ENCODE measurements around the gene DRGX. TPM values are rescaled to one million over a fixed set of nuclear protein-coding genes. Genes with fewer than 3 reads are reported as not detected.

Gene DRGX
- total RNA-seq, 1 donor from 2014 or later = not detected

- no peak overlapping the region for H3K4me3 Mint-ChIP-seq (ENCODE audit: unreplicated experiment)
- DNase-seq (ENCODE audit: low spot score) = no peak
- H3K27me3 Mint-ChIP-seq (ENCODE audit: unreplicated experiment) = peaks cover 10% of the 10 kb centered on the region
- H3K4me1 Mint-ChIP-seq (ENCODE audit: unreplicated experiment) = no peaks in the 10 kb centered on the region
- H3K9me3 Mint-ChIP-seq (ENCODE audit: unreplicated experiment) = no peaks in the 10 kb centered on the region
- H3K27ac Mint-ChIP-seq (ENCODE audit: unreplicated experiment) = no peak overlapping the region
- H3K36me3 Mint-ChIP-seq (ENCODE audit: low read depth, unreplicated experiment) = peaks cover 7% of the 10 kb centered on the region
- no peak for TF ChIP-seq CTCF (IDR thresholded peaks at IDR 0.05; ENCODE audit: unreplicated experiment)
These were observed 44.9 kb downstream of the DRGX start for GRCh38 chr10:49350846-49351532.

DNA sequence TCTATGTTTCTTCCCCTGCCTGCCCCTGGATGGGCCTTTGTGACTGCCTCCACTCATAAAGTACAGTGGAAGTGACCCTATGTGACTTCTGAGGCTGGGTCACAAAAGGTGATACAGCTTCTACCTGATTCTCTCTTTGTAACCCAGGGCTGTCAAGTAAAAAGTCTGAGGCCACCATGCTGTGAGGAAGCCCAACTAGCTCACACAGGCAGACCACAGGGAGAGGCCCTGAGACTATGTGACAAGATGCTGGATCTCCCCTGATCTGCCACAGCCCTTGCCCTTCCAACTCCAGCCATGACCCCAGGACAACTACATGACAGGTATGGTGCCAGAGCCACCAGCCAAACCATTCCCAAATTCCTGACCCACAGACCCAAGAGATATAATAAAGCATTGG is 45.8 kb downstream of the DRGX start:
- Mint-ChIP-seq H3K27ac (ENCODE audit: unreplicated experiment) (no peak overlapping the region), H3K9me3 (ENCODE audit: unreplicated experiment) (no peaks in the 10 kb centered on the region), H3K36me3 (ENCODE audit: low read depth, unreplicated experiment) (peaks cover 7% of the 10 kb centered on the region), H3K27me3 (ENCODE audit: unreplicated experiment) (peaks cover 10% of the 10 kb centered on the region), H3K4me1 (ENCODE audit: unreplicated experiment) (no peaks in the 10 kb centered on the region), H3K4me3 (ENCODE audit: unreplicated experiment) (no peak overlapping the region)
- DNase-seq (ENCODE audit: low spot score) = no peak
- TF ChIP-seq CTCF (IDR thresholded peaks at IDR 0.05; ENCODE audit: unreplicated experiment) = no peak

- Mint-ChIP-seq H3K9me3 (ENCODE audit: unreplicated experiment) (no peaks in the 10 kb centered on the region), H3K4me3 (ENCODE audit: unreplicated experiment) (no peak overlapping the region), H3K27me3 (ENCODE audit: unreplicated experiment) (peaks cover 10% of the 10 kb centered on the region), H3K4me1 (ENCODE audit: unreplicated experiment) (no peaks in the 10 kb centered on the region), H3K27ac (ENCODE audit: unreplicated experiment) (no peak overlapping the region), H3K36me3 (ENCODE audit: low read depth, unreplicated experiment) (peaks cover 7% of the 10 kb centered on the region)
- no peak for DNase-seq (ENCODE audit: low spot score)
- no peak for TF ChIP-seq CTCF (IDR thresholded peaks at IDR 0.05; ENCODE audit: unreplicated experiment)
These were observed 46.5 kb downstream of the DRGX start for GRCh38 chr10:49349390-49349789.

DNA sequence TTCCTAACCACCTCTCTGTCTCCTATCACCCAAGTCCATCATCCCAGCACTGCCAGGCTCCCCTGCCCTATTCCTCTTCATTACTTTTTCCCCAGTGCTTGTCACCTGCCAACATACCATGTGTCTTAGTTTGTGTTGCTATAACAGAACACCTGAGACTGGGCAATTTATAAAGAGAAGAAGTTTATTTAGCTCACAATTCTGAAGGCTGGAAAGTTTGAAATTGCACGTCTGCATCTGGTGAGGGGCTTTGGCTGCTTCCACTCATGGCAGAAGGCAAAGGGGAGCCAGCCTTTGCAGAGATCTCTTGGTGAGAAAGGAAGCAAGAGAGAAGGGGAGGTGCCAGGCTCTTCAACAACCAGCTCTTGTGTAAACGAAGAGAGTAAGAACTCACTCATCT is 47.3 kb downstream of the DRGX start:
- H3K27me3 Mint-ChIP-seq (ENCODE audit: unreplicated experiment) = peaks cover 10% of the 10 kb centered on the region
- no peak for DNase-seq (ENCODE audit: low spot score)
- H3K9me3 Mint-ChIP-seq (ENCODE audit: unreplicated experiment) = no peaks in the 10 kb centered on the region
- no peak for TF ChIP-seq CTCF (IDR thresholded peaks at IDR 0.05; ENCODE audit: unreplicated experiment)
- no peak overlapping the region for H3K27ac Mint-ChIP-seq (ENCODE audit: unreplicated experiment)
- peaks cover 7% of the 10 kb centered on the region for H3K36me3 Mint-ChIP-seq (ENCODE audit: low read depth, unreplicated experiment)
- no peaks in the 10 kb centered on the region for H3K4me1 Mint-ChIP-seq (ENCODE audit: unreplicated experiment)
- no peak overlapping the region for H3K4me3 Mint-ChIP-seq (ENCODE audit: unreplicated experiment)

DNA sequence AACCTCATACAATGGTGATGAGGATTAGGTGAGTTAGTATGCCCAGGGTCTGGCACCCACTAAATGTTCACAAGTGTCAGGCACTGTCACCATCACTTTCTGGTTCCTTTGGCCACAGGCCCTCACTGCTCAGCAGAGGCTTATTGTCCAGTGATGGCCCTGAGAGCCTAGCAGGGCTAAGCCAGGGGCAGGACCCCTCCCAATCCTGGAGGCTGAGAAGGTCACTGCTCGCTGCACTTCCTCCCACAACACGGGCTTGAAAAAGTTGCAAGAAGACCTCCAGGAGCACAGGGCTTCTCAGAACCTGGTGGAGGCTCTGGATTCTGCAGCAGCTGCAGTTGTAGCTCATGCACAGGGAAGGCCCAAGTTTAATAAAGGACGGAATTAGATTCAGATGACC is 48.1 kb downstream of the DRGX start:
- peaks cover 10% of the 10 kb centered on the region for H3K27me3 Mint-ChIP-seq (ENCODE audit: unreplicated experiment)

More for the DNA sequence above, 48.1 kb downstream of the DRGX start:
- DNase-seq (ENCODE audit: low spot score) = no peak
- no peaks in the 10 kb centered on the region for H3K9me3 Mint-ChIP-seq (ENCODE audit: unreplicated experiment)
- no peak overlapping the region for H3K27ac Mint-ChIP-seq (ENCODE audit: unreplicated experiment)
- no peak overlapping the region for H3K4me3 Mint-ChIP-seq (ENCODE audit: unreplicated experiment)
- H3K4me1 Mint-ChIP-seq (ENCODE audit: unreplicated experiment) = no peaks in the 10 kb centered on the region
- peaks cover 7% of the 10 kb centered on the region for H3K36me3 Mint-ChIP-seq (ENCODE audit: low read depth, unreplicated experiment)
- TF ChIP-seq CTCF (IDR thresholded peaks at IDR 0.05; ENCODE audit: unreplicated experiment) = no peak

Measured in endothelial cell (in vitro differentiated cells).